H1 (cell line): ENCODE results near the gene IKZF2. TPM values are rescaled to one million over a fixed set of nuclear protein-coding genes. Genes with fewer than 3 reads are reported as not detected.

Source experiments
- CTCF ChIA-PET: fragments of 300-600 bp; sonication (Branson Sonifier 250); formaldehyde crosslinking; loops from one replicate; lab custom pipeline; 2021; ENCODE audit not compliant: partially characterized antibody; lab: Charles Lee
- POLR2A ChIA-PET: fragments of 300-600 bp; sonication (Branson Sonifier 250); formaldehyde crosslinking; loops from one replicate; lab custom pipeline; 2021; ENCODE audit warnings: inconsistent platforms; ENCODE audit not compliant: partially characterized antibody; lab: Charles Lee
- DNase-seq, 2 experiments: peaks; one replicate each; pipeline versions ENCODE4 v3.0.0 to v3.0.0-alpha.2; 2010 to 2022; ENCODE audit warnings: low spot score in 2 of 2, low read depth in 1 of 2, mixed read lengths in 1 of 2
- FAIRE-seq: peaks from 2 replicates; lab custom pipeline; 2011; peaks lifted over from hg19 to GRCh38; lab: Jason Lieb, UNC
- H2AFZ ChIP-seq: 2 replicates; pipeline ENCODE4 v1.8.1; 2012; ENCODE audit warnings: low read length, inconsistent platforms
- H2AK5ac ChIP-seq: 2 replicates; pipeline ENCODE4 v1.6.1; 2013; ENCODE audit warnings: low read depth, low read length
- H2BK120ac ChIP-seq: replicated peaks from 2 replicates; pipeline ENCODE3; 2013; ENCODE audit warnings: low read depth, low read length, inconsistent platforms
- H2BK12ac ChIP-seq: 2 replicates; pipeline ENCODE4 v1.6.1; 2013; ENCODE audit warnings: low read depth, low read length
- H2BK15ac ChIP-seq: 2 replicates; pipeline ENCODE4 v1.6.1; 2013; ENCODE audit warnings: low read length
- H2BK20ac ChIP-seq: 2 replicates; pipeline ENCODE4 v1.6.1; 2013; ENCODE audit warnings: low read length
- H2BK5ac ChIP-seq: 2 replicates; pipeline ENCODE4 v1.6.1; 2013; ENCODE audit warnings: low read depth, low read length
- H3K14ac ChIP-seq: 2 replicates; pipeline ENCODE4 v1.6.1; 2013; ENCODE audit warnings: inconsistent platforms; ENCODE audit not compliant: insufficient read length
- H3K18ac ChIP-seq: 2 replicates; pipeline ENCODE4 v1.6.1; 2013; ENCODE audit warnings: low read length; ENCODE audit errors: extremely low read depth
- H3K23ac ChIP-seq: 2 replicates; pipeline ENCODE4 v1.6.1; 2013; ENCODE audit warnings: inconsistent platforms; ENCODE audit not compliant: insufficient read length
- H3K23me2 ChIP-seq: 2 replicates; pipeline ENCODE4 v1.6.1; 2013; ENCODE audit warnings: low read depth, low read length
- H3K27ac ChIP-seq: 2 replicates; pipeline ENCODE4 v1.6.1; 2011; ENCODE audit warnings: low read depth, low read length, inconsistent platforms
- H3K27me3 ChIP-seq, 4 experiments: replicated peaks in 1 of 4; 1 replicate in 1 of 4; 2 replicates in 3 of 4; pipeline versions ENCODE4 v1.6.1 to v1.8.1; 2011 to 2013; ENCODE audit warnings: low read length in 3 of 4, mild to moderate bottlenecking in 3 of 4, inconsistent platforms in 2 of 4, mixed read lengths in 2 of 4, moderate library complexity in 1 of 4; ENCODE audit not compliant: control insufficient read depth in 3 of 4, insufficient read depth in 3 of 4; ENCODE audit errors: extremely low read depth in 1 of 4
- H3K36me3 ChIP-seq, 4 experiments: 2 replicates each; pipeline versions ENCODE4 v1.6.1 to v1.8.1; 2011 to 2013; ENCODE audit warnings: mild to moderate bottlenecking in 4 of 4, low read length in 3 of 4, moderate library complexity in 2 of 4, control low read depth in 1 of 4, inconsistent platforms in 1 of 4; ENCODE audit not compliant: insufficient read depth in 4 of 4, control insufficient read depth in 2 of 4
- H3K4ac ChIP-seq: replicated peaks from 2 replicates; pipeline ENCODE3; 2013; ENCODE audit warnings: low read length, low read depth, mixed read lengths, inconsistent platforms; ENCODE audit not compliant: insufficient read length
- H3K4me1 ChIP-seq, 4 experiments: replicated peaks in 1 of 4; 1 replicate in 1 of 4; 2 replicates in 3 of 4; pipeline versions ENCODE4 v1.6.1 to v1.8.1; 2011 to 2013; ENCODE audit warnings: low read length in 3 of 4, inconsistent platforms in 2 of 4, mixed read lengths in 1 of 4; ENCODE audit not compliant: insufficient read depth in 4 of 4, control insufficient read depth in 3 of 4
- H3K4me2 ChIP-seq, 2 experiments: 2 replicates each; pipeline versions ENCODE4 v1.6.1 to v1.8.1; 2011 to 2013; ENCODE audit warnings: low read depth in 2 of 2, low read length in 2 of 2, control low read depth in 1 of 2, inconsistent platforms in 1 of 2, mild to moderate bottlenecking in 1 of 2; ENCODE audit not compliant: insufficient read depth in 1 of 2
- H3K4me3 ChIP-seq, 4 experiments: fragments of 200-600, 300-600 bp in 1 of 4; sonication (generic), shearing (Covaris generic), sonication (Bioruptor Twin) in 1 of 4; 2 replicates each; pipeline versions ENCODE4 v1.5.1 to v1.8.1; 2011 to 2016; ENCODE audit warnings: low read length in 4 of 4, low read depth in 3 of 4, control low read depth in 2 of 4, inconsistent platforms in 2 of 4, mild to moderate bottlenecking in 2 of 4, mixed read lengths in 1 of 4, moderate library complexity in 1 of 4; ENCODE audit not compliant: insufficient read depth in 2 of 4; ENCODE audit errors: extremely low read depth in 1 of 4
- H3K56ac ChIP-seq: replicated peaks from 2 replicates; pipeline ENCODE3; 2013; ENCODE audit warnings: low read depth, mild to moderate bottlenecking, mixed read lengths, low read length, inconsistent platforms; ENCODE audit not compliant: insufficient read length
- H3K79me1 ChIP-seq: 2 replicates; pipeline ENCODE4 v1.6.1; 2013; ENCODE audit warnings: low read depth, low read length, control low read depth
- H3K79me2 ChIP-seq, 2 experiments: 2 replicates each; pipeline versions ENCODE4 v1.6.1 to v1.8.1; 2012 to 2013; ENCODE audit warnings: low read length in 2 of 2, mild to moderate bottlenecking in 2 of 2, inconsistent platforms in 1 of 2; ENCODE audit not compliant: insufficient read depth in 2 of 2, control insufficient read depth in 1 of 2
- H3K9ac ChIP-seq, 4 experiments: replicated peaks in 1 of 4; 1 replicate in 1 of 4; 2 replicates in 3 of 4; pipeline versions ENCODE4 v1.6.1 to v1.8.1; 2011 to 2013; ENCODE audit warnings: low read depth in 3 of 4, low read length in 3 of 4, control low read depth in 2 of 4, mild to moderate bottlenecking in 2 of 4, moderate library complexity in 2 of 4, inconsistent platforms in 1 of 4; ENCODE audit errors: extremely low read depth in 1 of 4
- H3K9me3 ChIP-seq, 2 experiments: 2 replicates each; pipeline versions ENCODE4 v1.6.1 to v1.8.1; 2012 to 2013; ENCODE audit warnings: mild to moderate bottlenecking in 2 of 2, moderate library complexity in 2 of 2, control low read depth in 1 of 2, inconsistent platforms in 1 of 2, low read depth in 1 of 2, low read length in 1 of 2, mixed read lengths in 1 of 2; ENCODE audit not compliant: insufficient read depth in 2 of 2
- H4K20me1 ChIP-seq, 2 experiments: replicated peaks in 1 of 2; 2 replicates each; pipeline versions ENCODE3 to v1.8.1; 2011 to 2013; ENCODE audit warnings: inconsistent platforms in 2 of 2, low read length in 2 of 2, mild to moderate bottlenecking in 1 of 2; ENCODE audit not compliant: insufficient read depth in 2 of 2, control insufficient read depth in 1 of 2
- H4K5ac ChIP-seq: 2 replicates; pipeline ENCODE4 v1.6.1; 2013; ENCODE audit warnings: low read length, low read depth, mixed read lengths, inconsistent platforms; ENCODE audit not compliant: insufficient read length
- H4K8ac ChIP-seq: 2 replicates; pipeline ENCODE4 v1.8.0; 2013; ENCODE audit warnings: mild to moderate bottlenecking, moderate library complexity, low read length, inconsistent platforms; ENCODE audit not compliant: insufficient read depth; ENCODE audit errors: extremely low read depth
- H4K91ac ChIP-seq: replicated peaks from 2 replicates; pipeline ENCODE3; 2013; ENCODE audit warnings: low read length, mixed read lengths, inconsistent platforms; ENCODE audit not compliant: insufficient read length
- ASH2L ChIP-seq: fragments of 200-600, 300-600 bp; sonication (generic); IDR thresholded peaks from one replicate; pipeline ENCODE4 v1.7.1; 2017; ENCODE audit warnings: low read length
- EGR1 ChIP-seq: IDR thresholded peaks from 2 replicates; pipeline ENCODE4 v1.6.1; 2011; ENCODE audit warnings: low read depth, low read length, borderline replicate concordance
- HDAC2 ChIP-seq, 2 experiments: fragments of 300-600 bp in 1 of 2; sonication (generic) in 1 of 2; IDR thresholded peaks; 2 replicates each; pipeline ENCODE4 v1.6.1; 2011 to 2012; ENCODE audit warnings: low read depth in 2 of 2, low read length in 2 of 2, mild to moderate bottlenecking in 2 of 2, moderate library complexity in 2 of 2, borderline replicate concordance in 1 of 2, inconsistent platforms in 1 of 2
- HDAC6 ChIP-seq: IDR thresholded peaks from one replicate; pipeline ENCODE4 v1.7.1; 2012; ENCODE audit warnings: low read depth, mild to moderate bottlenecking, inconsistent platforms, low read length, moderate library complexity
- KDM4A ChIP-seq: IDR thresholded peaks from one replicate; pipeline ENCODE4 v1.7.1; 2012; ENCODE audit warnings: low read depth, mild to moderate bottlenecking, moderate library complexity, low read length, inconsistent platforms; ENCODE audit not compliant: severe bottlenecking
- POLR2A ChIP-seq, 2 experiments: IDR thresholded peaks; 1 replicate in 1 of 2; 2 replicates in 1 of 2; pipeline ENCODE4 v1.6.1; 2011; ENCODE audit warnings: low read depth in 2 of 2, low read length in 2 of 2, mild to moderate bottlenecking in 2 of 2; ENCODE audit errors: control extremely low read depth in 1 of 2
- POU5F1 ChIP-seq: IDR thresholded peaks from 2 replicates; pipeline ENCODE4 v1.6.1; 2011; ENCODE audit warnings: low read depth, mild to moderate bottlenecking, low read length, moderate library complexity
- RXRA ChIP-seq: IDR thresholded peaks from 2 replicates; pipeline ENCODE4 v1.6.1; 2011; ENCODE audit warnings: low read depth, mild to moderate bottlenecking, low read length, moderate library complexity; ENCODE audit not compliant: insufficient read depth
- SAP30 ChIP-seq: fragments of 300-600 bp; sonication (generic); IDR thresholded peaks from 2 replicates; pipeline ENCODE4 v1.7.1; 2012; ENCODE audit warnings: low read length, moderate library complexity, mild to moderate bottlenecking, inconsistent platforms; ENCODE audit not compliant: insufficient read depth, insufficient replicate concordance
- TBP ChIP-seq: IDR thresholded peaks from 2 replicates; pipeline ENCODE4 v1.6.1; 2011; ENCODE audit warnings: low read depth, low read length, improper control_type of control experiment
- TEAD4 ChIP-seq: IDR thresholded peaks from 2 replicates; pipeline ENCODE4 v1.6.1; 2012; ENCODE audit warnings: low read depth, low read length, inconsistent platforms, mixed read lengths
- ZNF274 ChIP-seq: IDR thresholded peaks from 2 replicates; pipeline ENCODE4 v1.7.0; 2012; ENCODE audit warnings: low read length, borderline replicate concordance; ENCODE audit errors: extremely low read depth
- WGBS, 2 experiments: shearing (Covaris generic) in 1 of 2; methylation state at CpG; one replicate each; pipeline versions ENCODE4 v1.1.6 to v1.1.7; 2013 to 2015; ENCODE audit warnings: low lambda C conversion rate in 2 of 2, mixed read lengths in 2 of 2, inconsistent platforms in 1 of 2, low coverage in 1 of 2, missing lambda C conversion rate in 1 of 2; ENCODE audit not compliant: insufficient replicate concordance in 2 of 2, insufficient coverage in 1 of 2, insufficient read length in 1 of 2; ENCODE audit errors: extremely low coverage in 1 of 2, missing lambda C conversion rate in 1 of 2; 5-methylcytosine and 5-hydroxymethylcytosine counted together
- polyA plus RNA-seq, 7 experiments: library from polyadenylated mRNA; depleted of rRNA in 3 of 7; stranded (reverse) in 5 of 7; unstranded in 2 of 7; fragments of >200 nt in 5 of 7; fragments of 200-250 nt in 2 of 7; gene quantifications; 1 replicate in 5 of 7; 2 replicates in 1 of 7; 4 replicates in 1 of 7; pipeline versions ENCODE4 v1.2.1 to v1.2.3, GENCODE V29; 2011 to 2013; ENCODE audit warnings: missing spikeins in 2 of 7, mixed read lengths in 2 of 7
- total RNA-seq: library from RNA; stranded (reverse); fragmentation: NEBNext Ultra II Directional; extraction: Animal tissue kit (Norgen Biotek cat#: 25700); gene quantifications from 2 replicates; pipeline ENCODE4 v1.2.1, GENCODE V29; 2021

Gene IKZF2
- total and polyA plus RNA-seq, 2 of the 8 experiments (the other 6 are each of a cell fraction or from before 2014, with no cell fraction given) = 1.7 to 4.4 TPM

DNA sequence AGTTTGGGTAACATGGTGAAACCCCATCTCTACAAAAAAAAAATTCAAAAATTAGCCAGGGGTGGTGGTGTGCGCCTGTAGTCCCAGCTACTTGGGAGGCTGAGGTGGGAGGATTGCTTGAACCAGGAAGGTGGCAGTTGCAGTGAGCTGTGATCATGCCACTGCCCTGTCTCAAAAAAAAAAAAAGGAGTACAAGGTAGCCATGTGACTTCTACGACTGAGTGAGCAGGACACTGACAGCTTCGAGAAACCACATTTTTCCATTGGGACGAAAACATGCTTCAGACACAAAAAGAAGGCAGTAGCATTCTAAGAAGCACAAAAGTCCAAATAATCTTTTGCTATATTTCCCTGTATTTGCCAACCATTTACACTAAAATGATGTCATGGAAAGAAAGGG lies 19.7 kb upstream of the IKZF2 start:
- FAIRE-seq = no peak
- WGBS, 2 experiments = 94% methylated on average over 4 of the region's 4 CpGs; no CpG with 5 or more reads in 1 of the 2 experiments
- TF ChIP-seq TBP (no peak), ZNF274 (no peak), KDM4A (no peak), POLR2A (IDR thresholded peaks at IDR 0.05; ENCODE audit: control extremely low read depth in 1 of 2, low read depth in 2 of 2, low read length in 2 of 2) (no peak), SAP30 (no peak), EGR1 (no peak), TEAD4 (no peak), RXRA (no peak), POU5F1 (no peak), ASH2L (no peak), HDAC2 (IDR thresholded peaks at IDR 0.05; ENCODE audit: borderline replicate concordance in 1 of 2, low read depth in 2 of 2, low read length in 2 of 2) (no peak), HDAC6 (no peak)

More for the DNA sequence above, 19.7 kb upstream of the IKZF2 start:
- Histone ChIP-seq H3K56ac (no peak overlapping the region), H3K4me1 (no peaks in the 10 kb centered on the region), H3K23me2 (no peaks in the 10 kb centered on the region), H2BK15ac (no peak overlapping the region), H3K18ac (no peak overlapping the region), H2BK5ac (no peak overlapping the region), H3K14ac (no peak overlapping the region), H3K4me2 (no peak overlapping the region), H3K79me2 (no peaks in the 10 kb centered on the region), H4K8ac (no peak overlapping the region), H3K23ac (no peak overlapping the region), H3K9me3 (no peaks in the 10 kb centered on the region), H3K27me3 (no peaks in the 10 kb centered on the region), H2BK12ac (no peak overlapping the region), H3K36me3 (no peaks in the 10 kb centered on the region), H2AK5ac (no peak overlapping the region), H3K4ac (no peak overlapping the region), H2BK120ac (no peak overlapping the region), H4K5ac (no peak overlapping the region), H3K4me3 (no peak overlapping the region), H4K20me1 (no peaks in the 10 kb centered on the region), H4K91ac (no peak overlapping the region), H2BK20ac (no peak overlapping the region), H3K79me1 (no peaks in the 10 kb centered on the region), H2AFZ (no peak overlapping the region), H3K27ac (no peak overlapping the region), H3K9ac (no peak overlapping the region)
- CTCF ChIA-PET = interaction anchor here (0.8 to 2.2 kb wide), 4 partner anchors 9 to 394 kb away, joined by 3 to 4 read pairs (median 4); no protein-coding TSS in a partner anchor
- POLR2A ChIA-PET = no interaction called here
- DNase-seq = no peak
